AG04449 (cell line): ENCODE measurements around the gene PRKAR1B.
"Not testable (repeated sequence)": the region's sequence is repeated elsewhere in the genome, so short reads cannot be mapped to it uniquely, and the experiment has no call there.

Source experiments
- CTCF ChIA-PET: fragments of 350-600 bp; formaldehyde crosslinking; extraction: SDS; loops from one replicate; lab custom pipeline; 2021; ENCODE audit warnings: antibody characterized with exemption; lab: Yijun Ruan, JAX
- POLR2A ChIA-PET: fragments of 400-600, 350-600 bp; formaldehyde crosslinking; extraction: SDS; loops from one replicate; lab custom pipeline; 2020; ENCODE audit warnings: antibody characterized with exemption, inconsistent platforms; lab: Yijun Ruan, JAX
- DNase-seq: peaks from one replicate; pipeline ENCODE4 v3.0.0-alpha.2; 2010; ENCODE audit warnings: low read depth, low spot score
- H3K4me3 ChIP-seq: 2 replicates; pipeline ENCODE4 v1.5.1; 2011; ENCODE audit warnings: low read depth, mild to moderate bottlenecking, control low read depth, low read length
- CTCF ChIP-seq: IDR thresholded peaks from one replicate; pipeline ENCODE4 v1.5.1; 2011; ENCODE audit warnings: mild to moderate bottlenecking, moderate library complexity, low read length, control low read depth, inconsistent platforms; ENCODE audit not compliant: insufficient read depth; ENCODE audit errors: missing control alignments

PRKAR1B gene

DNA sequence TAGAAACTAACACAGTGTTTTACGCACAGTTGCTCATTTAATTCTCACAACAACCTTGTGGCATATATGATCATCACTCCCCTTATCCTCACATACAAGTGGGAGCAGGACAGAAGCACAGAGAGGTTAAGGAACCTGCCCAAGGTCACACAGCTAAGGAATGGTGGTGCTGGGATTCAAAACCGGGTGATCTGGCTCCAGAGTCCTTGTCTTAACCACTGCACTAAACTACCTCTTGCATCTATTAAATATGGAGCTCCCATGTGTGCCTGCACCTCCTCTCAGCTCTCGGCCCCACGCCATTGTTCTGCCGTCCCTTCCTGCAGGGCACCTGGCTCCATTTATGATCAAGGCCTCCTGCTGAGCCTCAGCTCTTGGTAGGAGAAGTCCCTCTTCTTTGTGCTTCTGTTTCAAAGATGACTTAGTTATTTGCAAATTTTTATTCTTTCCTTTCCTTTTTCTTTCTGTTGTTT, 107.7 kb downstream of the PRKAR1B start:
- ChIA-PET CTCF (interaction anchor here (0.7 to 1.5 kb wide), 2 partner anchors 44 to 297 kb away, joined by 3 to 4 read pairs; no protein-coding TSS in a partner anchor), POLR2A (interaction anchor here (1.0 kb wide), 1 partner anchor 99 kb away, joined by 3 read pairs; the partner anchor contains the start of gene PDGFA)
- no peak for TF ChIP-seq CTCF
- H3K4me3 ChIP-seq, result no peak overlapping the region
- no peak for DNase-seq

DNA sequence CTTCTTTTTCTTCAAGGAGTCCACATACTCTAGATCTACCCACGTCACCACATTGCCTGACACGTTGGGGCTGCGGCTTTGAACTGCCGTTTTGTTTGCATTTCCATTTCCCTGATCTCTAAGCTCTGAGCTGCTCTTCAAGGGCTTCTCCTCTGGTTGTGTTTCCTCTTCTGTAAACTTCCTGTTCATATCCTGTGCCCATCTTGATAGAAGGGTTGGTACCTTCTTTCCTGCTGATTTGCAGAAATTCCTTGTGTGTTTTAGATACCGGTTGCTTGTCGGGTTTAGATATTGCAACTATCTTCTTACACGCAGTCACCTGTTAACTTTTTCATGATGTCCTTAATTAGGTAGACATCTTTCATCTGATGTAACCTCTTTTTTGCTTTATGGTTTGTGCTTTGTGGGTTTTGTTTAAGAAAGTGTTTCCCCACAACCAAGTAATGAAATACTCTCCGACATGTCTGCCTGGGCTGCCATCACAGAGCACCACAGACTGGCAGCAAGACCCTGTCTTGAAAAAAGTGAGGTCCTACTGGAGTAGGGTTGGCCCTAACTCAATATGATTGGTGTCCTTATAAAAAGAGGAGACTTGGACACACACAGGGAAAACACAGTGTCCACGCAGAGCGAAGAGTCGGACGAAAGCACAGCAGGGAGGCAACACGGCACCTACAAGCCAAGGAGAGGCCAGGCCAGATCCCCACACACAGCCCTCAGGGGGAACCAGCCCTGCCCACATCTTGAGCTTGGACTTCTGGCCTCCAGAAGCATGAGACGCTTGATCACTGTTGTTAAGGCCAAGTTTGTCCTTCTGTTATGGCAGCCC, 108.3 kb downstream of the PRKAR1B start:
- no peak for TF ChIP-seq CTCF
- ChIA-PET POLR2A (no interaction called here), CTCF (no interaction called here)
- DNase-seq, result no peak
- no peak overlapping the region for H3K4me3 ChIP-seq

- ChIA-PET POLR2A (no interaction called here), CTCF (no interaction called here)
- TF ChIP-seq CTCF, result no peak
- H3K4me3 ChIP-seq, result no peak overlapping the region
- no peak for DNase-seq
Measured at GRCh38 chr7:617614-618538, 109.2 kb downstream of the PRKAR1B start.

DNA sequence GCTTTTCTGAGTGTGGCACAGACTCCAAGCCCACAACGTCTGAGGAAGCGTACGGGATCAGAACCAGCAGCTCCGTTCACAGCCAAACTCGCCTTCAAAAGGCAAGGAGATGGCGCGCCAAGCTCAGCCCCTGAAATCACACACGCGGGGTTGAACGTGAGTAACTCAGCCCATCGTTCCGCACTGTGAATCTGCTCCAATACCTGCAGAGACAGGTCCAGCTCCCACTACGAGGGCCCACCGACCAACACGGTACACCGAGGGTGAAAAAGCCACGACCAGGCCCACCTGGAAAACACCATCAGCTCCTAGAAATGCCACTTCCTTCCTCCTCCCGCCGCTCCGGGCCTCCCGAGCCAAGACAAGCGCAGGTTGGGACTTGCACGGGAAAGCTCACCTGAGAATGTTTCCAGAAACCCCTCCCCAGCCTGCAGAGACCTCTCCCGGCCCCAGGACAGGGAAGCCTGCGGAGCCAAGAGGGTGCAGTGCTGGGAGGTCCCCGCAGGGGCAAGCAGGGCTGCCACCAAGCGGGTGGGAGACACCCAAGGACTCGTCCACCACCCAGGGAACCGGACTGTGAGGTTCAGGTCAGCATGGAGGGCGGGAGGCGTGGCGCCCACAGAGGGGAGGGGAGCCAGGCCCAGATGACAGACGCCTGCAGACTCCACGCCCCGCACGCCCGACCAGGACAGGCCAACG, 113.5 kb downstream of the PRKAR1B start:
- DNase-seq, result no peak
- TF ChIP-seq CTCF, result no peak
- CTCF ChIA-PET, result no interaction called here
- POLR2A ChIA-PET, result no interaction called here
- no peak overlapping the region for H3K4me3 ChIP-seq

DNA sequence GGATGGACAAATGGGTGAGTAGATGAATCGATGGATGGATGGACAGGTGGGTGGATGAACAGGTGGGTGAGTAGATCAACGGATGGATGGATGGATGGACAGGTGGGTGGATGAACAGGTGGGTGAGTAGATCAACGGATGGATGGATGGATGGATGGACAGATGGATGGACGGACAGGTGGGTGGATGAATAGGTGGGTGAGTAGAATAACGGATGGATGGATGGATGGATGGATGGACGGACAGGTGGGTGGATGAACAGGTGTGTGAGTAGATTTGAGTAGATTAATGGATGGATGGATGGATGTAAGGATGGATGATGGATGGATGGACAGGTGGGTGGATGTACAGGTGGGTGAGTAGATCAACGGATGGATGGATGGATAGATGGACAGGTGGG, 115.2 kb downstream of the PRKAR1B start:
- DNase-seq, POLR2A ChIA-PET, H3K4me3 ChIP-seq: not testable (repeated sequence)
- CTCF ChIA-PET, result interaction anchor here (1.3 kb wide), 1 partner anchor 280 kb away, joined by 3 read pairs; no protein-coding TSS in a partner anchor

DNA sequence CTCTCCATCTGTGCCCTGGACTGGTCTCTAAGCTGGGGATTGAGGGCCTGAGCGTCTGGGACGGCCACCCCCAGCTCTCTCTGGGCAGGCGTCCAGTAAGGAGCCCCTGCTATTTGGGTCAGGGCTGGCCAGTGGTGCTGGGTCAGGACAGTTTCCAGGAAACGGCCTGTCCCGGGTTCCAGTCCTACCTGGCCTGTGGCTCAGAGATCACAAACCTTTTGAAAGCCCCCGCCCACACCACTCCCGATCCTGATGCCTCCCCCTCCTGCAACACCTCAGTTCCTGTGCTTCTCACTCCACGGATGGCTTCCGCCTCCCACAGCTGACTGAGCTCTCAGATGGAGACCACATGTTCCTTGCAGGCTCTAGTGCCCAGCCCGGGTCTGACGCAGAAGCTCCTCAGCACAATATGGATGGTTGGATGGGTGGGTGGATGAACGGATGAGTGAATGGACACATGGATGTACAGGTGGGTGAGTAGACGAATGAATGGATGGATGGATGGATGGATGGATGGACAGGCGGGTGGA, 115.7 kb downstream of the PRKAR1B start:
- CTCF ChIA-PET, result interaction anchor here (1.3 kb wide), 1 partner anchor 280 kb away, joined by 3 read pairs; no protein-coding TSS in a partner anchor
- POLR2A ChIA-PET, result no interaction called here
- H3K4me3 ChIP-seq, result no peak overlapping the region
- no peak for TF ChIP-seq CTCF
- no peak for DNase-seq
